NK-92 (cell line): ENCODE results near the gene ASPG.

Experiments used
- DNase-seq: peaks from one replicate; lab custom pipeline; 2025; ENCODE audit not compliant: unreplicated experiment; lab: John Stamatoyannopoulos, UW

The ASPG gene

GRCh38 chr14:104093366-104094055 lies 8.0 kb downstream of the ASPG start:
- no peak for DNase-seq

DNA sequence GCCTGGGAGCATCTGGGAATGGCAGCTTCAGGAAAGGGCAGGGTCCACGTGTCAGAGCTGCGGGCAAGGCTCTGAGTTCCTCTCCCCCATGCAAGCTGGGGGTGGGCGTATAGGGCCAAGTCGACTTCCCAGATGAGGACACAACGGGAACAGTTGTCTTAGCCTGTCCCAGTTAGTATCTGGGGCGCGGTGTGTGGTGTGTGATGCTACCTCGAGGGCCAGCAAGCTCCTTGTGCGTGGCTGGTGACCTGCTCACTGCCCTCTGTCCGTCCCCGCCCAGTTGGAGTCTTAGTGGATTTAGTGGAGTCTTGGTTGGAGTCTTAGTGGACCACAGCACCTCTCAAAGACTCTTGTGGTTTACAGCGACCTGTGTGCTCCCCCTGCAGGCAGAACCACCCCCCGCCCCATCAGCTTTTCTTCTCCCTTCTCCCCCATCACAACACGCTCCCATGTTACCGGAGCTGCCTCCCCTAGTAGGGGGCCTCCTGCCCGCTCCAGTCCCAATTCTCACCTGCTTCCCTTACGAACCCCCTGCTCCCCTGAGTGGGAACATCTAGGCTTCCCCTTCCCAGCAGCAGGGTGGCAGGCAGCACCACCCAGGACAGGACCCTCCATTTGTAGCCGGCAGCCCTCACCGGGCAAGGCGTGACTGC lies 8.7 kb downstream of the ASPG start:
- DNase-seq, result no peak

DNA sequence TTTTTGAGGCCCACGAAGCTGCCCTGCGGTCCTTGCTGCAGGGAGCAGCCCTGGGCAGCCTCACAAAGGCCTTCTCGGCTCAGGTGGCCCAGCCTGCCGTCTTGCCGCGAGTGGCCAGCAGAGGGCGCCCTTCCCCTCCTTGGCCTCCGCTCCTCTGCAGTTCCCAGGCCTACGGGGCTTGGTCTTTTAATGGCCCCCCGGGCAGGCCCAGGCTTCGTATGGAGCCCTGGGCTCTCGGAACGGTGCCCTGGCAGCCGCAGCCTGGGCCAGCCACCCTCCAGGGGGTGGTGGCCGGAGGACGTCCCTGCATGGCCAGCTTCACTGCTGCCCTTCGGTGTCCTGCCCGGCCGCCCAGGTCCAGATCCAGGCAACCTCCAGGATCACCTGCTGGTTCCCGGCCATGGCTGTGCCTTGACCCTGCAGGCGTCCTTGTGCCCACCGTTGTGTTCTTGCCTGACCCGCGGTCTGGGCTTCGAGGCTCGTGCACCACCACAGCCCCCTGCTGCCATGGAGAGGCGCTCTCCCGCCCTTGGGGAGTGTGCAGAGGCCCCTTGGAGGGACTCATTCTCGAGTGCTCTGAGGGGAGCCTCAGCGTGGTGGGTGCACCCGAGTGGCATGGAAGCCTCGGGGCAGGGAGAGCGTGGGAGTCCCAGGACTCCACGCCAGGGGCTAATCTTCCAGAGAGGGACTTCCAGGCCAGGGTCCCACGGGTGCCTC lies 9.4 kb downstream of the ASPG start:
- no peak for DNase-seq

DNA sequence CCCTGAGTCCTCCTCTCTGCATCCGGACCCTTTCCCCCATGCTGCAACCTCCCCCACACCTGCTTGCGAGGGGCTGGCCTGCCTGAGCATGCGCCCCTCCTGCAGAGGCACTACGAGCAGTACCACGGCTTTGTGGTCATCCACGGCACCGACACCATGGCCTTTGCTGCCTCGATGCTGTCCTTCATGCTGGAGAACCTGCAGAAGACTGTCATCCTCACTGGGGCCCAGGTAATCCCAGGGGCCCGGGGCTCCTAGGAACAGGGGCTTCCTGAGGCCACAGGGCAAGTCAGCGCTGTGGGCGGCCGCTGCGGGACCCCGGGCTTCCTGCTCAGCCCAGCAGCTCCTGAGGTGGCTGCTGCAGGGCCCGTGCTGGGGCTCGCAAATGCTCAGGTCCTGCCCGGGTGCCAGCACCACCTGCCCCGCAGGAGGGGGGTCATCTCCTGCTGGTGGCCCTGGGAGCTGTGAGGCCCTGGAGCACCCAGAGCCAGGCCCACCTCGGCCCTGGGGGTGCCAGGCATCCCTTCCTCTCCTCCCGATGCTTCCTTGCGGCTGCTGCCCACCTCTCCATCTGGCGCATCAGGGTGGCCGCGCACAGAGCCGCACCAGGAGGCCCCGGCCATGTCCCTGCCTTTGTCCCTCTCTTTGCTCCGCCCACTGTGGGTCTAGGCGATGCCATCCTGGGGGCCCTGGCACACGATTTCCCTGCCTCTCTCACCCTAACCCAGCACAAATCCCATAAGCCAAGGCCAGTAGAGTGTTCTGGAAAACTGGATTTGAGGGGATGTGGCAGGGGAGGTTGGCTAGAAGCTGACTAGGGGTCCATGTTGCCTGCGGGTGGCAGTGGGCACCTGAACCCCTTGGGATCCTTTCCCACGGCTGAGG lies 10.2 kb downstream of the ASPG start:
- DNase-seq, result no peak

- no peak for DNase-seq
These were observed 10.8 kb downstream of the ASPG start for GRCh38 chr14:104096318-104096717.

GRCh38 chr14:104096751-104097700 lies 11.5 kb downstream of the ASPG start:
- DNase-seq, result no peak

GRCh38 chr14:104098272-104099095 lies 13.0 kb downstream of the ASPG start:
- DNase-seq, result no peak

DNA sequence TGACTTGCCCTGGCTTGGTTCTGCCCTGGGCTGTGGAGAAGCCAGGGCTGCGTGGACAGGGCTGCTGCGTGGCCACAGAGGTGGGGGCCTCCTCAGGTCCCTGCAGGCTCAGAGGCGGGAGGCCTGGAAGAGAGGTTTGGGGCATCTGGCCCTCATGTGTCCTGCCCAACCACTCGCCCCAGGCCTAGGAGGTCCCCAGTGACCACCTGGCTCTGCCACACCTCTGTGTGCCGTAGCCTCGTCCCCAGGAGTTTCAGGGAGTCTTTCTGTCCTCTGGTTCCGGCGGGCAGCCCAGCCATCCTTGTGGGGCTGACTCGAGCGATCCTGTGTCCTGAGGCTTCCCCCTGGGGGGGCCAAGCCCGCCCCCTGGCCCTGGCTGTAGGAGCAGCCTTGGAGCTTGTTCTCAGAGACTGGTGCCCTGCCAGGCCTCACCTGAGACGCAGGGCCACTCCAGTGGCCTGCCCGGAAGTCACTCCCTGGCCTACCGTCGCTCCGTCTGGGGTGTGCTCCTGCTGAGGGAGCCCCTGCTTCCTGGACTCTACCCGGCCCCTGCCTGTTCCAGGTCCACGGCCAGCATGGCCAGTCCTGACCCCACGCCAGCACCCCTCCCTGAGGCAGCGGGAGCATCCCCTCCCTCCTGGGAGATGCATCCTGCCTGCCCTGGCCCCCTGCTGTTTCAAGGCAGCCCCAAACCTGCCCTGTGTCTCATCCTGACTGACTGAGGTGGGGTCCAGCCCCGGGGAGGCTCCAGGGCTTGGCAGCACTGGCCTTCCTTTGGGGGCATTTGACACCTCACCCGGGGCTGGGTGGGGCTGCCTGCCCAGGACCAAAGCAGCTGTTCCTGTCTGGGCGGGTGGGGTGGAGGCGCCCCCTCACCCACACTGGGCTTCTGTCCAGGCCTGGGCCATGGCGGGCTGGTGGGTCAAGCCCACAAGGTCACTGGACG lies 13.9 kb downstream of the ASPG start:
- DNase-seq, result no peak

- no peak for DNase-seq
These were observed 14.9 kb downstream of the ASPG start for GRCh38 chr14:104100171-104101085.

DNA sequence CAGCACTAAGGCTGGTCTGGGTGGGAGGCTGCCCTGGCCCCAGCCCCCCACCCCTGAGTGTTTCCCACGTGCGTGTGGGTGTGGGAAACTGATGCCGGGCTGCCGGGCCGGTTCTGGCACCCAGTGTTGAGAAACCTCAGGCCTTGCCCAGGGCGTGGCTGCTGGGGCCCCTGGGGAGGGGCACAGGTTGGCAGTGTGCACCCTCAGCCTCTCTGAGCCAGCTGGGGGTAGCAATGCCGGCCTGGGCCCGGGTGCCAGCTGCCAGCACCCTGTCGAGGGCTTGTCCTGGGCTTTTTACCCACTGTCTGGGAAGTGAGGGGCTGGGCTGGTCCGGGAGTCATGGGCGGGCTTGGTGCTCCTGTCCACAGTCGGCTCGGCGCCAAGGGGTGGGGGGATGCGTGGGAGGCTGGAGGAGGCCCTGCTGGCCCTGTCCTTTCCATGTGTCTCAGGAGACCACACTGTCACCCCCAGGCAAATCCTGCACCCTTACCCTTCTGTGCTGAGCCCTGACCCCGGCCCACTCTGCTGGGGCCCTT lies 15.7 kb downstream of the ASPG start:
- DNase-seq, result no peak

- DNase-seq, result no peak
These were observed 16.3 kb downstream of the ASPG start for GRCh38 chr14:104101651-104102281.

GRCh38 chr14:104102282-104102914 lies 16.9 kb downstream of the ASPG start:
- no peak for DNase-seq

GRCh38 chr14:104103061-104103445 lies 17.6 kb downstream of the ASPG start:
- DNase-seq, result no peak

DNA sequence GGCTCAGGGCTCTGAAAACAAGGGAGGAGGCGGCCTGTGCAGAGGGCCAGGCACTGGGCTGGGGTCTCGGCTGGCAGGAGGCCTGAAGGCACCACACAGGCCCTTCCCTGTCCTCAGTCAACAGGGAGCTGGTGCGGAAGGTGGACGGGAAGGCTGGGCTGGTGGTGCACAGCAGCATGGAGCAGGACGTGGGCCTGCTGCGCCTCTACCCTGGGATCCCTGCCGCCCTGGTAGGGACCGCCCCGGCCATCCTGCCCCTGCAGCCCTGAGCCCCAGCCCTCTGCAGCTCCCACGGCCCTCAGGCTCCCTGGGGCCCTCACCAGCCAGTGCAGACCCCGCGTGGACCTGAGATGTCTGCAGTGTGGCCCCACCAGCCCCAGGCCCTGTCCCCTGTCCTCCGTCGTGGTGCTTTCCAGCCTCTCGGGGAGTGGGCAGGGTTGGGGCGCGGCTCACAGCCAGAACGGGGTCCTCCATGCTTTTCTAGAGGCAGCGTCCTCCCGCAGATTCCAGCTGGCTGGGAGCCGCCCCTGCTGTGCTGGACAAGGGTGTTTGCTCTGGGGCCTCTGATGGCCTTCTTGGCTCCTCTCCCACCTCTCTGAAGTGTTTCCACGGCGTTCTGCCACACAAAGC lies 18.1 kb downstream of the ASPG start:
- DNase-seq, result no peak

DNA sequence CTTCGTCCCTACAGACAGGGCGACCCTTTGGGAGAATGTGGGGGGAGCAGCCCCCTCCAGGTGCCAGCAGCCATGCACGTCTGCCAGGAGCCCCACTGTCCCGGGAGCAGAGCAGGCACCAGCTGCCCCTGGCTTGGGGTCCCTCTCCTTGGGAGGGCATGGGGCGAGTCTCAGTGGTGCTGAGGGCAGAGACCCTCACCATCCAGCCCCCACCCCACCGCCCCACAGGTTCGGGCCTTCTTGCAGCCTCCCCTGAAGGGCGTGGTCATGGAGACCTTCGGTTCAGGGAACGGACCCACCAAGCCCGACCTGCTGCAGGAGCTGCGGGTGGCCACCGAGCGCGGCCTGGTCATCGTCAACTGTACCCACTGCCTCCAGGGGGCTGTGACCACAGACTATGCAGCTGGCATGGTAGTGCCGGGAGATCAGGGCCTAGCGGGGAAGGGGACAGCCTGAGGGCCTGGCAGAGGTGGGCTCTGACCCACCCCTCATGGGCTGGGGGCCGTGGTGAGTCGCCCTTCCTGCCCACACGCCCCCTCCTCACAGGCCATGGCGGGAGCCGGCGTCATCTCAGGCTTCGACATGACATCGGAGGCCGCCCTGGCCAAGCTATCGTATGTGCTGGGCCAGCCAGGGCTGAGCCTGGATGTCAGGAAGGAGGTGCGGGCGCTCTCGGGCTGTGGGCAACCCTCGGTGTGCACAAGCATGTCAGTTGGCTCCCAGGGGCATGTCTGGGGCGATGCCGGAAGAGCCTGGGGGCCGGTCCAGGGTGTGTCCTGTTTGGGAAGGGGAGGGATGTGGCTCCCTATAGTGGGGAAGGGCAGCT lies 18.8 kb downstream of the ASPG start:
- DNase-seq, result no peak
